ENCODE data around the gene SLC16A12. TPM values are rescaled to one million over a fixed set of nuclear protein-coding genes. Genes with fewer than 3 reads are reported as not detected.

Gene SLC16A12
- total RNA-seq, 4 donors from 2014 or later, result 25.4 to 137 (median 35.3) TPM

- DNase-seq, result no peak
- Histone ChIP-seq H3K27ac (no peak overlapping the region), H3K27me3 (no peaks in the 10 kb centered on the region), H3K4me3 (replicated peaks in 1 of 3) (no peak overlapping the region), H3K4me1 (peaks cover 4 to 8% of the 10 kb centered on the region in 2 donors), H3K36me3 (no peaks in the 10 kb centered on the region), H3K9me3 (no peaks in the 10 kb centered on the region)
- TF ChIP-seq POLR2A (IDR thresholded peaks at IDR 0.05), result no peak
- TF ChIP-seq, protein P1, sequence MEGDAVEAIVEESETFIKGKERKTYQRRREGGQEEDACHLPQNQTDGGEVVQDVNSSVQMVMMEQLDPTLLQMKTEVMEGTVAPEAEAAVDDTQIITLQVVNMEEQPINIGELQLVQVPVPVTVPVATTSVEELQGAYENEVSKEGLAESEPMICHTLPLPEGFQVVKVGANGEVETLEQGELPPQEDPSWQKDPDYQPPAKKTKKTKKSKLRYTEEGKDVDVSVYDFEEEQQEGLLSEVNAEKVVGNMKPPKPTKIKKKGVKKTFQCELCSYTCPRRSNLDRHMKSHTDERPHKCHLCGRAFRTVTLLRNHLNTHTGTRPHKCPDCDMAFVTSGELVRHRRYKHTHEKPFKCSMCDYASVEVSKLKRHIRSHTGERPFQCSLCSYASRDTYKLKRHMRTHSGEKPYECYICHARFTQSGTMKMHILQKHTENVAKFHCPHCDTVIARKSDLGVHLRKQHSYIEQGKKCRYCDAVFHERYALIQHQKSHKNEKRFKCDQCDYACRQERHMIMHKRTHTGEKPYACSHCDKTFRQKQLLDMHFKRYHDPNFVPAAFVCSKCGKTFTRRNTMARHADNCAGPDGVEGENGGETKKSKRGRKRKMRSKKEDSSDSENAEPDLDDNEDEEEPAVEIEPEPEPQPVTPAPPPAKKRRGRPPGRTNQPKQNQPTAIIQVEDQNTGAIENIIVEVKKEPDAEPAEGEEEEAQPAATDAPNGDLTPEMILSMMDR (IDR thresholded peaks at IDR 0.05), result no peak
- intact Hi-C loops (cut with DNase I), result no loop called here
- WGBS, 2 donors, result 89 to 93% methylated on average over 6 of the region's 6 CpGs
These were observed 71.4 kb downstream of the SLC16A12 start for GRCh38 chr10:89463846-89464537.

- Histone ChIP-seq H3K4me1 (no peaks in the 10 kb centered on the region), H3K27ac (no peak overlapping the region), H3K9me3 (no peaks in the 10 kb centered on the region), H3K4me3 (replicated peaks in 1 of 3) (no peak overlapping the region), H3K27me3 (no peaks in the 10 kb centered on the region), H3K36me3 (no peaks in the 10 kb centered on the region)
- intact Hi-C loops (cut with DNase I), result no loop called here
- DNase-seq, result no peak
- WGBS, 2 donors, result 75 to 84% methylated on average over 1 of the region's 1 CpG
- TF ChIP-seq, protein P1 (IDR thresholded peaks at IDR 0.05), result no peak
- no peak for TF ChIP-seq POLR2A (IDR thresholded peaks at IDR 0.05)
These were observed 76.6 kb downstream of the SLC16A12 start for GRCh38 chr10:89458784-89459183.

DNA sequence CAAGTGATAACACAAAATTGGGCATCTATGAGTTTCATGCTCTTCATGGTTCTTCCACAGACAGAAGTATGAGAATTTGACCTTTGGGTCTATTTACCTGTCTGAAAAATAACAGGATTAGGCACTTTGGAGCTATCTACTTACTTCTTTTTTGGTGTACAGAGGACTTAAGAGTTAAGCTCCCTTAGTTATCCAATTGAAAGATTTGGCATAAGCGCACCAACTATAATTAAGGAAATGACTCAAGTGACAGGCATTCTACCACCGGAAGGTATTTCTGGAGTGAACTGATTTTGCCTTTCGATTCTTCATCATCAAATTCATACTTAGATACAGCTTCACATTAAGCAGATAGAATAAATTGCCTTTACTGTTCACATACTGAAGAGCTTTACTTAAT, 77.1 kb downstream of the SLC16A12 start:
- intact Hi-C loops (cut with DNase I), result no loop called here
- no peaks in the 10 kb centered on the region for H3K4me1 ChIP-seq
- DNase-seq, result no peak
- no peaks in the 10 kb centered on the region for H3K9me3 ChIP-seq
- no peak for TF ChIP-seq POLR2A (IDR thresholded peaks at IDR 0.05)
- TF ChIP-seq, protein P1 (IDR thresholded peaks at IDR 0.05), result no peak
- WGBS, 2 donors, result 70 to 82% methylated on average over 3 of the region's 3 CpGs
- no peaks in the 10 kb centered on the region for H3K36me3 ChIP-seq
- no peak overlapping the region for H3K4me3 ChIP-seq (replicated peaks in 1 of 3)
- H3K27ac ChIP-seq, result no peak overlapping the region
- no peaks in the 10 kb centered on the region for H3K27me3 ChIP-seq

DNA sequence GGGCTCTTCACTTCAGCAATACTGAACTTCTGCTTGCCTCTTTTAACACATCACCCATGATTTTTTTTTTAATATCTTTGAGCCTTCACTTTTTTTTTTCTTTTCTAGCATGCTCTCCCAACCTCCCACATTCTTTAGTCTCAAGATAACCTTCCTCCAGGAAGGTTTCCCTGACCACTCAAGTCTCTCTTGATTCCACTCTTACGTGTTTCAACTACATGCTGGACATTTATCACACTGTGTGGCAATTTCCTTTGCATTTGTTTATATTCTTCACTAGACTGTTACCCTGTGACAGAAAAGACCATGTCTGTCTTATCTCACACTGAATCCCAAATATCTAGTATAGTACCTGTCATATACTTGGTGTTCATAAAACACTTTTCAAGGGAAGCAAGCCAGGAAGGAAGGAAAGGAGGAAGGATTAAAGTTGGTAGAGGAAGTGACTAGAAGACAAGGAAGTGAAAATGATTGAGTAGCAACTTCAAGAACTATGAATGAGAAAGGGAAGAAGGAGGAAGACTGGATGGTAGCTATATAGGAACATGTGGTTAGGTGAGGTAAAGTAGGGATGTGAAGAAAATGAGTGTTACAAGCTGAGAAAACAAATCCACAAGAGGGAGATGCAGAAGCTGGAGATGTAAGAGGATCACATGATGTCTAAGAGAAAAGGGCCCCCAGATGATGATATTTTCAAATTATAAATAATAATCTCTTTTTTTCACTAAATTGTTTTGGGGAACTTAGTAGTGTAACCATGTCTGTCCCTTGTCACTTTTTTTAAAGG, 80.6 kb downstream of the SLC16A12 start:
- intact Hi-C loops (cut with DNase I), result no loop called here
- no peaks in the 10 kb centered on the region for H3K4me1 ChIP-seq
- no peak overlapping the region for H3K27ac ChIP-seq
- DNase-seq, result no peak
- H3K27me3 ChIP-seq, result no peaks in the 10 kb centered on the region
- TF ChIP-seq, protein P1 (IDR thresholded peaks at IDR 0.05), result no peak
- TF ChIP-seq POLR2A (IDR thresholded peaks at IDR 0.05), result no peak
- H3K36me3 ChIP-seq, result no peaks in the 10 kb centered on the region
- H3K4me3 ChIP-seq (replicated peaks in 1 of 3), result no peak overlapping the region
- no peaks in the 10 kb centered on the region for H3K9me3 ChIP-seq
- WGBS, 2 donors, result 82 to 87% methylated on average over 1 of the region's 1 CpG

DNA sequence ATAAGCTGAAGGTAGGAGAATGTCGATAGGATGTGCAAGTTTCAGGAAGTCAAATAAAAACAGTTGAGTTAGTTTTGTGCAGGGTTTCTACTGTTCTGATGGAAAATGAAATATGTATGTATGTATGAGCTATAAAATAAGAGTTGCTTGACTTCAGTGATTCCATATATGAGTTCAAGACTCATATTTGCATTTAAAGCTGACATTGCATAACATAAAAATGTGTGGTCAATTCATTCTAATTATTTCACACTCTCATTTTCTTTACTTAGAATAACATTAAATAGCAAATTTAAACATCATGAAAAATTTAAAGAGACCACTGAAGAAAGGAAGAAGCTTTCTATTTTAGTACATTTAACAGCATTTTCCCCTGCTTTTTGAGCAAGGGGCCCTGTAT, 83.2 kb downstream of the SLC16A12 start:
- H3K4me3 ChIP-seq (replicated peaks in 1 of 3), result no peak overlapping the region
- intact Hi-C loops (cut with DNase I), result no loop called here
- H3K9me3 ChIP-seq, result no peaks in the 10 kb centered on the region
- H3K27me3 ChIP-seq, result no peaks in the 10 kb centered on the region
- TF ChIP-seq, protein P1 (IDR thresholded peaks at IDR 0.05), result no peak
- TF ChIP-seq POLR2A (IDR thresholded peaks at IDR 0.05), result no peak
- H3K4me1 ChIP-seq, result no peaks in the 10 kb centered on the region
- 69 to 78% methylated on average over 1 of the region's 1 CpG for WGBS, 2 donors
- DNase-seq, result no peak
- H3K36me3 ChIP-seq, result no peaks in the 10 kb centered on the region
- no peak overlapping the region for H3K27ac ChIP-seq
